GM19238 (cell line): ENCODE measurements around the gene ANO7.
"Not testable (repeated sequence)": the region's sequence is repeated elsewhere in the genome, so short reads cannot be mapped to it uniquely, and the experiment has no call there.

Experiments
- DNase-seq: peaks from one replicate; pipeline ENCODE4 v3.0.0; 2011; ENCODE audit warnings: low spot score; ENCODE audit not compliant: insufficient read length

ANO7 gene

GRCh38 chr2:241190291-241190981 lies 2.0 kb downstream of the ANO7 start:
- DNase-seq, result no peak

DNA sequence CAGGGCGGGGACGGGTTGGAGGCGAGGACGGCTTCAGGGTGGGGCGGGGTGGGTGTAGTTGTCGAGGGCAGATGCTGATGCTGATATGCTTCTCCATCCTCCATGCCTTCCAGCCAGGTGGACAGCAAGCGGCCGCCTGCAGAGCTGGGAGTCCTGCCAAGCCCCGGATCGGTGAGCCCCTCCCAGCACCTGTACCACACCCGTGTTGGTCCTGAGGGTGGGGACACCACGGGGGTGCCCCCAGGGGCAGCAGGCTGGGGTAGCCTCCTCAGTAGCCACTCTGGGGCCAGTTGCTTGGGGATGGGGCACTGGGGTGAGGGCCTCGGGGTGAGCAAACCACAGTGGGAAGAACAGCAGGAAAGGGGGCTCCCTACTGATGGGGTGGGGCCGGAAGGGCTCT lies 2.6 kb downstream of the ANO7 start:
- no peak for DNase-seq

GRCh38 chr2:241193271-241193670 lies 4.8 kb downstream of the ANO7 start:
- no peak for DNase-seq

DNA sequence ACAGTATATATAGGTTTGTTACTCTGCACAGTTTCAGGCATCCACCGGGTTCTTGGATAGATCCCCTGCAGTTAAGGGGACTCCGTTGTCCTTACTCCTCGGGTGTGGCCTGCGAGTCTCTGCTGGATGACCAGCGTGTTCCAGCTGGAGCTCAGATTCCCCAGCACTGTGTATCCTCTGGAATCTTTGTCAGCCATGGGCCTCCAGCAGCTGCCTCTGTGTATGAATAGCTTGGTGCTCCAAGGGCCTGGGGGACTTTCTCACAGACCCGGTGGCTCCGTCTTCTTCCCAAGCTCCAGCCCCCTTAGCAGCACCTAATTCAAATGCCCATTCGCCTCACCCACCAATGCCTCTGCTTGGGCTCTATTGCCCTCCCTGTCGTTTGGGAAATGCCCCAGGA lies 6.3 kb downstream of the ANO7 start:
- DNase-seq, result no peak

DNA sequence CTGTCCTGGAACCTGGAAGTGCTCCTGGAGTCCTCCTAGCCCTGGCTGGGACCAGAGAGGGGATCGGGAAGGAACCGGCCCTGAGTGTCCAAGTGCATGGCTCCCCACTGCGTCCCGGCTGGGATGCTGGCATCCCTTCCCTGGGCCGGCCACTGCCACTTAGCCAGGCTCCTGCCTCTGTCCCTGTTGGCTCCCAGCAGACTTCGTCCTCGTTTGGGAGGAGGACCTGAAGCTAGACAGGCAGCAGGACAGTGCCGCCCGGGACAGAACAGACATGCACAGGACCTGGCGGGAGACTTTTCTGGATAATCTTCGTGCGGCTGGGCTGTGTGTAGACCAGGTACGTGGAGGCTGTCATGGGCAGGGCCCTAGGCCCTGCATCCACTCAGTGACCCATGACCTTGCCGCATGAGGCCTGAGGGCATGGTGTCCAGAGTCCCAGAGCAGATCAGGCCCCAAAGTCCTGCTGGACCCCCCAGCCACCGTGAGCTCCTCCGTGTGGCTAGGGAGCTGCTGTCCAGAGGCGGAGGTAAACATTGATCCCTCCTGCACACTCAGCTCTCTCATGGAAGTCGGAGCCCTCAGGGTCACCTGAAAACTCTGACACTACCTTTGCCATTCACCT lies 7.1 kb downstream of the ANO7 start:
- no peak for DNase-seq

DNA sequence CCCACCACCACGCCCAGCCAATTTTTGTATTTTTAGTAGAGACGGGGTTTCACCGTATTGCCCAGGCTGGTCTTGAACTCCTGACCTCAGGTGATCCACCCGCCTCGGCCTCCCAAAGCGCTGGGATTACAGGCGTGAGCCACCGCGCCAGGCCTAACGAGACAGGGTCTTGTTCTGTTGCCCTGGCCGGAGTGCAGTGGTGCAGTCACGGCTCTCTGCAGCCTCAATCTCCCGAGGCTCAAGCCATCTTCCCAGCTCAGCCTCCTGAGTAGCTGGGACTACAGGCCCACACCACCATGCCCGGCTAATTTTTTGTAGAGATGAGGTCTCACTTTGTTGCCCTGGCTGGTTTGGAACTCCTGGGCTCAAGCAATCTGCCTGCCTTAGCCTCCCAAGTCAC lies 8.8 kb downstream of the ANO7 start:
- DNase-seq, result not testable (repeated sequence)

GRCh38 chr2:241197947-241198346 lies 9.5 kb downstream of the ANO7 start:
- no peak for DNase-seq

DNA sequence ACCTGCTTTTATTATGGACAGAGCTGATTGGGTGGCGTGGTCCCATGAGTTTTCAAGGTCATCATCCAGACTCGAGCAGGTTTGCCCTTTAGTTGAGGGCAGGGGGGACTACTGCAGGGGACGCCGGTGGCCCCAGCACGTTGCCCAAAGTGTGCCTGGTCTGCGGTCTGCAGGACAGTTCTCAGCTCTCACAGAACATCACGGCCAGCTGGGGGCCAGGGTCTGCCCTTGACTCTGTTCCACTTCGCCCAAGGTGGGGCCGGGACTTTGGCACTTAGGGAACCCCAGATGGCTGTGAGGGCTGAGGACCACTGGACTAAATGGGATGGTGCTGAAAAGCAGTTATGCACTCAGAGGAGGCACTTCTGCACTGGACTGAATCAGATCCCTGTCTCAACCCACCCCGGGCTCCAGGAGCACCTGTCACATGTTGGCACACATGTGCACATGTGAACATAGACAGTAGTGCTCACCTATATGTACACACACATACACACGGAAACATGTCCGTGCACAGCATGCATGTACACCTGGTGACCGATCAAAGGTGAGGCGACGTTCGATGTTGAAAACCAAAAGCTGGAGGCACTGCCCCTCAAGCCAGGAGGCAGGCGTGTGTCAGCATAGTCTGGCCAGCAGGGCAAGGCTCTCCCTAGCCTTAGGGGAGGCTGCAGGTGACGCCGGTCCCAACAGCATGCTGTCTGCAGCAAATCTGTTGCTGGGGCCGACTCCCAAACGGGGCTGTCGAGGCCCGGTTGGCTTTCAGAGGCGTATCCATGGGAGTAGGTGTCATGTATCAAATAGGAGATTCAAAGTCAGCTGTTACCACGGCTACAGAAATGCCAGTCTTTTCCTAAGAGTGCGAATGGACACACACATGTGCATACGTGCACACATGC lies 10.2 kb downstream of the ANO7 start:
- no peak for DNase-seq

GRCh38 chr2:241199286-241199685 lies 10.8 kb downstream of the ANO7 start:
- no peak for DNase-seq

- no peak for DNase-seq
Observed at GRCh38 chr2:241199897-241200821, 11.7 kb downstream of the ANO7 start.

DNA sequence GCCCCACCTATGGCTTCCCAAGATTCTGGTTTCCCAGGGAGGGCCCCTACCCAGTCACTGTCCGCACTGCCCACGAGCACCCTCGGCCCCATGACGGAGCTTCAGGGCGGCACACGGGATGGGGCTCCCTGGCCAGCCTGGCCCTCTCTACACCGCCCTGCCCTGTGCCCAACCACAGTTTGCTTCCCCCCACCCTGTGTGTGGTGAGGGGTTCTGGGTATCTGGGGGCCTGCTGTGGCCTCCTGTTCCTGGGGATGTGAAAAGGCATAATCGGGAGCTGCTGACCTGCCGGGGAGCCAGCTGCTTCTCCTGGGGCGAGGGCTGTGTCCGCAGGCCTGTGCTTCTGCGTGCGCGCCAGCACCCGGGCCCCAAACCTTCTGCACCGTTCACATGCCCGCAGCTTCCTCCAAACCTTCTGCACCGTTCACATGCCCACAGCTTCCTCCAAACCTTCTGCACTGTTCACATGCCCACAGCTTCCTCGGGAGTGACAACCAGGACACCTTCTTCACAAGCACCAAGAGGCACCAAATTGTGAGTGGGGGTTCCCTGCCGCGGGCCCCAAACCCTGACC lies 12.4 kb downstream of the ANO7 start:
- no peak for DNase-seq

DNA sequence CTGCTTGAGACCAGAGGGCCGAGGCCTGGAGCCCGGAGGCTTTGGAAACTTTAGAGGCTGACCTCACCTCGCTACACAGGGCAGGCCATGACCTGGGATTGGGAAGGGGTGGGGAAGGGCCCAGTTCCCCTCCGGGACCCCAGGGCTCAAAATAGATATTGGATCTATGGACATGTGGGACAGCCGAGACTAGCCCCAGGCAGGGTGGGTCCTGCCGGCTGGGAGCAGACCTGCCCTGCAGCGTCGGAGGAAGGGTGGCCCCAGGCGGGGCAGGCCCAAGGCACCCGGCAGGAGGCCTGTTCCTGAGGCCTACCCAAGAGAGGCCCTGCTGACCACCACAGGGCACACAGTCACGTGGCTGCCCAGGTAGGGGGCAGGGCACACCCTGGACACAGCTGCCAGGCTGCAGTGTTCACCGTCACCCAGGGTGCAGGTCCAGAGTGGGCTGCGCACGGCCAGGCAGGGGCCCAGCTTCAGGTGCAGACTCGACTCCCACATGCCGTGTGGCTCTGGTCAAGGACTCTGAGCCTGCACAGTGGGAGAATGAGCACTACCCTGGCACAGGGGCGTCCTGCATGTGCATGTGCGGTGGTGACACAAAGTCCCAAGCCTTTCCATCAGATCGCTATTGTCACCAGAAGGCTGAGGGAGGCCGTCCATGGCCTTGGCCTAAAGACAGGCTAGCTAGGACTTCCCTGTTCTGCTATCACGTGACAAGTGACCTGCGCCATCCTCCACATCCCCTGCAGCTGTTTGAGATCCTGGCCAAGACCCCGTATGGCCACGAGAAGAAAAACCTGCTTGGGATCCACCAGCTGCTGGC lies 13.2 kb downstream of the ANO7 start:
- no peak for DNase-seq

GRCh38 chr2:241202268-241202585 lies 13.8 kb downstream of the ANO7 start:
- DNase-seq, result no peak

- no peak for DNase-seq
Observed at GRCh38 chr2:241202681-241203080, 14.2 kb downstream of the ANO7 start.

- no peak for DNase-seq
Observed at GRCh38 chr2:241203218-241204009, 14.9 kb downstream of the ANO7 start.

DNA sequence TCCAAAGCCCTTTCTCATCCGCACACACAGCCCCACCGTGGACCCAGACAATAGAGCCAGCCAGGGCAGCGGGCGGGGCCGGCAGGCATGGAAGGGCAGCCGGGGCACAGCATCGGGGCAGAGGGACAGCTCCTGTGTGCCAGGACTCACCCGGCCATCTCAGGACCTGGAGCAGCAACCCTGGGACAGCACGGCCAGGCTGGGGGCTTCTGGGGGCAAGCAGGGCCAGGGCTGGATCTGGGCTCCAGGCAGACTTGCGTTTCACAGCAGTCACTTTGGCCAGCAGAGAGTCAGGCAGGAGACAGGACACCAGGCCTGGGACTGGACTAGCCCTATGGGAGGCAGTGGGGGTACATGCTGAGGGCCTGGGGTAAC lies 15.5 kb downstream of the ANO7 start:
- DNase-seq, result no peak

DNA sequence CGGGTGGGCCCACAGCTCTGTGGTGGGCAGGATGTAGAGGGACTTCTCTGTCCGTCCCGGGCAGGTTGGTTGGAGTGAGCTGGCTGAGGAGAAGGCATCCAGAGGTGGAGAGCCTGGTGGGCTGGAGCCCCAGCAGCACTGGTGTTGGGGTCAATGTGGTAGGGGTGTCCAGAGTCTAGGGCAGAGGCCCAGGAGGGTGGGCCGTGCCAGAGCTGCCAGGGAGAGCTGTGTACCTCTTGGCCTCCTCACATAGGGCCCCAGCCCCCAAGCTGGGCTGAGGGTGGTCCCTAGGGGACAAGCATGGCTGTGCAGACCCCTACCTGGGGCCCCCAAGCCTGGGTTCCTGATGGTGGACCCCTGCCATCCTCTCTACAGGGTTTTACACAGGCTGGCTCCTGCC lies 16.0 kb downstream of the ANO7 start:
- no peak for DNase-seq

DNA sequence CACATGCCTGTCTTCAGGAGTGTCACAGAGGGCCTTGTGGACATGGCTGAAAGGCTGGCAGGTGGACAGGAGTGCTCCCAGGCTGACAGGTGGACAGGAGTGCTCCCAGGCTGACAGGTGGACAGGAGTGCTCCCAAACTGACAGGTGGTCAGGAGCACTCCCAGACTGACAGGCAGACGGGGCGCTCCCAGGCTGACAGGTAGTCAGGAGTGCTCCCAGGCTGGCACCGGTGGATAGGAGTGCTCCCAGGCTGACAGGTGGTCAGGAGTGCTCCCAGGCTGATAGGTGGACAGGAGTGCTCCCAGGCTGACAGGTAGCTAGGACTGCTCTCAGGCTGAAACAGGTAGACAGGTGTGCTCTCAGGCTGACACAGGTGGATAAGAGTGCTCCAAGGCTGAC lies 16.6 kb downstream of the ANO7 start:
- DNase-seq, result no peak

DNA sequence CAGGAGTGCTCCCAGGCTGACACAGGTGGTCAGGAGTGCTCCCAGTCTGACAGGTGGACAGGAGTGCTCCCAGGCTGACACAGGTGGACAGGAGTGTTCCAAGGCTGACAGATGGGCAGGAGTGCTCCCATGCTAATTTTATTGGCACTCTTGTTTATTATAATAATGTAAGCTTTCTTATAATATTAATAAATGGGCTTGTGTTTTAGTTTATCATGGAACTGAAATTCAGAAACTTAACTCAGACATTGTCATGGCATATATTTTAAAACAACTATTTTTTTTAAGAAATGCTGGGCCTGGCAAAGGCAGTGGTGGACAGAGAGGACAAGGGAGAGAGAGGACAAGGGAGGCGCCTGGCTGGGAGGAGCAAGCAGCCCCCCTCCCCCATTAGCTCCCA lies 18.7 kb downstream of the ANO7 start:
- DNase-seq, result no peak
